ENCODE results near the gene ANXA8.
"Not testable (repeated sequence)": the region's sequence is repeated elsewhere in the genome, so short reads cannot be mapped to it uniquely, and the experiment has no call there.

The ANXA8 gene, protein sequence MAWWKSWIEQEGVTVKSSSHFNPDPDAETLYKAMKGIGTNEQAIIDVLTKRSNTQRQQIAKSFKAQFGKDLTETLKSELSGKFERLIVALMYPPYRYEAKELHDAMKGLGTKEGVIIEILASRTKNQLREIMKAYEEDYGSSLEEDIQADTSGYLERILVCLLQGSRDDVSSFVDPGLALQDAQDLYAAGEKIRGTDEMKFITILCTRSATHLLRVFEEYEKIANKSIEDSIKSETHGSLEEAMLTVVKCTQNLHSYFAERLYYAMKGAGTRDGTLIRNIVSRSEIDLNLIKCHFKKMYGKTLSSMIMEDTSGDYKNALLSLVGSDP

DNA sequence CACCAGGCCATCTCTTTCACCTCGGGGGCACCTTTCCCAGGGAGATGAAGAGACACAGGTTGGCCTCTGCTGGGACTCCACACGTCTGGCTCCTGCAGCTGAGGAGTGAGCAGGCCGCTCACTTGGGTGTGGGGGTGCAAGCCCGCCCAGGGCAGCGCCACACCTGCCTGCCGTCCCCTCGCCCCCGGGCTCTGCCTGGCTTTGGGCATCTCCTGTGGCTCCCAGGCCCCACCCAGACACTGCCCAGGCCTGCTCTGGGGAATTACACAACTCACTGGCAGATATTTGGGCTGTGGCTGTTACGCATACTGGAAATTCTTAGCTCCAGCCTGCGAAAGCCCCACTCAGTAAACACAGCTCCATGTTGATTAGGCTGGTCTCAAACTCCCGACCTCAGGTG, at the start of gene ANXA8:
Gene ANXA8 (minus strand): TSS at position 193 of the 400 bp plus-strand sequence. CDS start 182 bp downstream, at position 11.
- not testable (repeated sequence) for FAIRE-seq

DNA sequence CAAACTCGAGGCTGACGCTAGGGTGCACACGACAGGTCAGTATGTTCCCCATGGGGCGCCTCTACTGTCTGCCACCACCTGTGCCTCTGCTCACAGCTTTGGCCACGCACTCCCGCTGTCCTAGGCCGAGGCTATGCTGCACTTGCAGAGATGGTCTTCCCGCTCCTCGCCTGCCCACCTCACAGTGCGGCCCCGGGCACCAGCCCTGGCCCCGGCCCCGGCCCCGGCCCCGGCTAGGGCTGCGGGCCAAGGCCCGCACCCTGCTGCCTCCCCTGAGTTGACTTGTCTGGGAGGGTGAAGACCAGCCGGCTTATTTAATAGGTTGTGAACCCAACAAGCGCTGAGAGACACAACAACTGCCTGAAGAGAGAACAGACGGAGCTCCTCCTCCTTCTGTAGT, 39.6 kb upstream of the ANXA8 start, which contains the start of gene AGAP9:
Gene AGAP9 (minus strand): TSS at position 164 of the 400 bp plus-strand sequence. CDS start 112 bp downstream, at position 52.
- FAIRE-seq: not testable (repeated sequence)

DNA sequence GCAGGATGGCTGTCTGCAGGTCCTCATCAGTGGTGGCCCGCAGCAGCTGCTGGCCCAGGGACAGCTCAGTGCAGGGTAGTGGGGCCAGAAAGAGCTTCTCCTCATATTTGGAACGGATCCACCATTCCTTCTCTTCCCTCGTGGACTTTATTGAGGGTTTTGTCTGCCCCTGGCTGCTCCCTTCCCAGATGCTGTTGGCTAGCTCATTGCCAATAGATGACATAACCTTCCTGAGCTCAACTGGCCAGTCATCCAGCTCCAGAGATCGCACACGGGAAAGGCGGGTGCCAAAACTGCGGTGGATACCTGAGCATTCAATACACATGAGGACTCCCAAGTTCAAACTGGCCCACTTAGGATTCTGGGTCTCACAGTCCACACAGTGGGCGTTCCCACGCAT, 18.4 kb upstream of the ANXA8 start:
- not testable (repeated sequence) for FAIRE-seq

DNA sequence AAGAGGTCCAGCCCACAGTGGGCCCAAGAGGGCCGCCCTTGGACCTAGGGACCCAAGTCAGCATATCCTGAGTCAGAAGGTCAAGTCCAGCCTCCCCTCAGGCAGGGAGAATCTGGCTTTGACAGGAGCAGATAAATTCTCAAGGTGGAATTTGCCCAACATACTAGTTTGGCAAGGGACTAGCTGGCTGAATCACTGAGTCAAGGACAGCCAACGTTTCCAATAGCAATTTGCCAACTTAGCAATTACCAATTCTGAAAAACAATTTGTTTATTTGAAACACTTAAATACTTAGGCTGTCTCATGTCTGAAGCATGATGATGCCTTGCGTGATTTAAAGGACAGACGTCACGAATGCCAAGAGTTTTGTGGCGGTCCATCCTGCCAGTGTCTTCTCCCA, 10.3 kb upstream of the ANXA8 start:
- not testable (repeated sequence) for FAIRE-seq

DNA sequence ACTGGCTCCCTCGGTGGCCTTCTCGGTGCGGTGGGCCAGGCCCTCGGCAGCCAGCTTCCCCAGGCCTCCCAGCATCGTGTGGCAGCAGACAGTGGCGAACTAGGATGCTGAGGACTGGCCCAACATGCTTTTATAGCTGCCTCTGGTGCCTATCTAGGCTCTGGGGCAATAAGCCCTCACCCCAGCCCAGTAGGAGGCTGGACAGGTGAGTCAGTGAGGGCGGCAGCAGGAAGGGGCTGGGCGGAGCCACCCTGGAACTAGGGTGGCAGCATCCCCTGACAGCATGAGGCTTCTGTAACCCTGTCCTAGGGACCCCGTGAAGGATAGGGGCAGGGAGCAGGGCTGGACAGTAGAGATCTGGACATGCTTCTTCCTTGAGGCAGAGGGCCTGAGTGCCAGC, 7.7 kb upstream of the ANXA8 start, which contains the start of gene FAM25G:
Gene FAM25G (minus strand): TSS at position 101 of the 400 bp plus-strand sequence. CDS start 26 bp downstream, at position 75.
- FAIRE-seq: not testable (repeated sequence)

DNA sequence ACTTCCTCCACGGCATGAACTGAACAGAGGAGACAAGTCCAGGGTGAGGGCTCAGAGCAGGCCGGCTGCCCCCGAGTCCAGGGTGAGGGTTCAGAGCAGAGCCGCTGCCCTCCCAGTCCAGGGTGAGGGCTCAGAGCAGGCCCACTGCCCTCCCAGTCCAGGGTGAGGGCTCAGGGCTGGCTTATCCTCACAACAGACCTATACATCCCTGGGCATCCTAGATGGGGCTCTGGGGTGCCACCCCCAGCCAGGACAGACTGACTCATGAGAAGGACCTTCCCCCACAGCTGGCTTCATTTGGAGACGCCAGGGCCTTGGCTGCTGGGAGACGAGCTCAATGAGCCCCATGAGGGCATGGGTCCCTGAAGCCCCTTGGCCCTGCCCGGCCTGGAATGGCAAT, 5.7 kb upstream of the ANXA8 start:
- not testable (repeated sequence) for FAIRE-seq

DNA sequence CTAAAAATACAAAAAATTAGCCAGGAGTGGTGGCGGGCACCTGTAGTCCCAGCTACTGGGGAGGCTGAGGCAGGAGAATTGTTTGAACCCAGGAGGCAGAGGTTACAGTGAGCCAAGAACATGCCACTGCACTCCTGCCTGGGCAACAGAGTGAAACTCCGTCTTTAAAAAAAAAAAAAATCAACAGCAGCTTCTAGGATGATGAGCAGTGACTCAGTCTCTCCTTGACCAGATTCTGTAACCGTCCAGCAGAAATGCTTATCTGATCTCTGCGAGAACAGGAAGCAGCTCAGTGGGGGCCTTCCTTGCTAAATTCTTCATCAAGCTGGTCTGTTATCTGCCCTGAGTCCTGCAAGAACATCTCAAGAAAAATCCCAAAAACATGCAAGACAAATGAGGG, 2.0 kb upstream of the ANXA8 start:
- not testable (repeated sequence) for FAIRE-seq

DNA sequence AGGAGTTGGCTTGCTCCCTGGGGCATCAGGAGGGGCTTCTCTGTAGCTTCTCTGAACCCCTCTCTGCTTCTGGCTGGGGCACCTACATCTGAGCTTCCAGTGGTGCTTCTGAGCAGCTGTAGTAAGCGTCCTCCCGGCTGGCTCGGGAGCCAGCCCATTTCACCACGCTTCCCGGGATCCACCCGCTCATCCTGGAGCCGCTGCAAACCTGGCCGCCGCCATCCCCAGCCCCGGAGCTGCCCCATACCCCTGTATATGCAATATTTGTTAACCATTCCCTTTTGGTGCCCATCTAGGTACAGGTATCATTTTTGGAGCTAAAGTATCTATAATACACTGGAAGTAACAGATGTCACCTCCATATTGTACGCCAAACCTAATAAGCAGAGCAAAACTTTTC, 871 bp upstream of the ANXA8 start:
- FAIRE-seq: not testable (repeated sequence)

DNA sequence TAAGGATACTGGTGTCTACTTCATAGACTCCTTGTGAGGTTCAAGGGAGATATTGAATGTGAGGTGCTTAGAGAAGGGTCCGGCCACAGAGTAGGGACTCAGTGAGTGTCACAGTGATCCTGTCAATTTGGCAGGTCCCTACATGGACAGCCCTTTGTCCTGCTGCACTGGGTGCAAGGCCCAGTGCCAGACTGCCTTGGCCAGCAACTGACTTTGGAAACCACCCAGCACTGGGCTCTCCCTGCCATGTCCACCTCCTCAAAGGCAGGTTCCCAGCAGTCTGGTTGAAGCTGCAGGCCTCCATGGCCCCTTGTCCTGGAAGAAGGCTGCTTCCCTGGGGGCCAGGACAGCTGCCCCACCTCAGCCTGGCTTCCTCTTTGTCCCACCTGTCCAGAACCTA, 1.5 kb downstream of the ANXA8 start:
- FAIRE-seq: not testable (repeated sequence)

DNA sequence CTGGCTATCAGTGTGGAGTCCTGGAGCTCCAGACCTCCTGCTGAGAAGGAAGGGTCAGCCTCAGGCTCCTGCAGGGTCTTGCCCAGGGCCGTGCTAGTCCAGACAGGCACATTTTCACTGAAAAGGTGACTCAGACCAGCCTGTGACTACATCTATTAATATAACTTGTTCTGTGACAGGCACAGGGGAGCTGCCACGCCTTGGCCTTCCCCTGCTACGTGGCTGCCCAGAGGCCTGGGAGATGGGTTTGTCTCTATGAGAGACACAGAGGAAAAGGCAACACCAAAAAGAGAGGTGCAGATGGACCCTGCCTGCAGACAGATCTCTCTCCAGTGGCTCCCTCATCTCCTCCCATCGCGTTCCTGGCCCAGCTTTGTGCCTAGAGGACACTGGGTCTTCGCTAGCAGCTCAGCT, 2.1 kb downstream of the ANXA8 start:
- not testable (repeated sequence) for FAIRE-seq

DNA sequence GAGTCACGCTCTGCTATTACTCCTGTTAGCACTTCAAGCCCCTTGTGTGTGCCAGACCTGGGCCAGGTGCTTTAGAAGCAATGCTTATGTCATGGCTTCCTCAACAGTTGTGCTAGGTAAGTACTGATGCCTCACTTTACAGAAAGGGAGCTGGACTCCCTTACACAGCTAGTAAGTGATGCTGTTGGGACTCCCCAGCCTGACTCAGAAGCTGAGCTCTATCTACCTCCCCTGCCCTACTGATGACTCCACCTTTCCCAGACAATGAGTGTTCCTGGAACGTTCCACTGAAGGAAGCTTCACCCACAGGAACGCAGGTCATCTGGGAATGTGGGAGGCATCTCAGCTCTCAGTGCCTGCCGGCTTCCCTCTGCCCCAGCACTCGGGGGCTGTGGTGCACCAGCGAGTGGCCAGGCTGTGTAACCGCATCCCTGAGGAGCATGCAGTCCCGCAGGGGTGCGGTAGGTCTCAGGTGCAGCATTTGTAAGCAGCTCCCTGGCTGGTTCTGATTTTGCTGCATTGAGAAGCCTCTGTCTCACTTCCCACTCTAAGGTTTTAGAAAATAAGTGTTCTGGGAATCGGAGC, 2.6 kb downstream of the ANXA8 start:
- not testable (repeated sequence) for FAIRE-seq

DNA sequence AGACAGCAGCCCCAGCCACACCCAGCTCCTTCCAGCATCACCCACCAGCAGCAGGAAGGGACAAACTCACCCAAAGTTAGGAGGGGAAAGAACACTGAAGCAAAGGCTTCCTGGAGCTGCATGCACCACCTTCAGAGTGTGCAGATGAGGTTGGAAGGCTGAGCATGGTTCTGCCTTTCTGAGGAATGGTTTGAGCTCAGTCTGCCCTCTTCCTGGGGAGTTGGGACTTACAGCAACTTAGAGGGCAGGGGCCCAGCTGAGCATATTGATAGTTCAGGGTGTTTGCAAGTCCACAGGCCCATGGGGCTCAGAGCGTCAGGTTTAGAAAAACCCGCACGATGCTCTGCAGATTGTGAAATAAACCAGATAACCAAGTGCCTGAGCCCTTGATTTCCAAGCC, 3.8 kb downstream of the ANXA8 start:
- not testable (repeated sequence) for FAIRE-seq

DNA sequence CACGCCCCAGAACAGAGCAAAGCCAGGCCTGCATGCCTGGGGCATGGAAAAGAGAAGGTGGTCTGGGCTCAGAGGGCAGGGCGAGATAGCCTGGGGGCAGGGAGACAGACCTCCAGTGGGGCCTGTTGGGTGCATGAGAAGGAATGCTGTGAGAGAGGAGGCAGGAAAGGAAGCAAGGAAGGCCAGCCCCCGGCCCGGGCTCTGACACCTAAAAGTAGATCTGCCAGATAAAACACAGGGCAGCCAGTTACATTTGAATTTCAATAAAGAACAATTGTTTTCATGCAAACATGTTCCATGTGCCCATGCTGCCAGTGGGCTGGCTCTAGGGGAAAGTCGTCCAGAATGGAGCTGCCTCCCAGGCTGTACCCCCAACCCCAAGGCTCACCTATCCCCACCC, 5.8 kb downstream of the ANXA8 start:
- not testable (repeated sequence) for FAIRE-seq

DNA sequence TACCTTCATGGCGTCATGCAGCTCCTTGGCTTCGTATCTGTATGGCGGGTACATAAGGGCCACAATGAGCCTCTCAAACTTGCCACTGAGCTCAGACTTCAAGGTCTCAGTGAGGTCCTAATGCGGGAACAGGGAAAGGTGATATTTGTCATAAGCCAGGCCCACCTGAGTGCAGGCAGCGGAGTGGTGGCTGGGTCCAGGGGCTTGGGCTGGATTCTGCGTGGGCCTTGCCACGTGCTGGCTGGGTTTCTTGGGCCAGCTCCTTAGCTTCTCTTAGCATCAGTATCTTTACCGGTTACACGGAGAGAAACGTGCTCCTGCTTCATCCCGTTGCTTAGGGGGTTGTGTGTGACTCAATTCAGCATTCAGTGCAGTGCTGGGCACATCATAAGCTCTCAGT, 6.8 kb downstream of the ANXA8 start:
- not testable (repeated sequence) for FAIRE-seq

DNA sequence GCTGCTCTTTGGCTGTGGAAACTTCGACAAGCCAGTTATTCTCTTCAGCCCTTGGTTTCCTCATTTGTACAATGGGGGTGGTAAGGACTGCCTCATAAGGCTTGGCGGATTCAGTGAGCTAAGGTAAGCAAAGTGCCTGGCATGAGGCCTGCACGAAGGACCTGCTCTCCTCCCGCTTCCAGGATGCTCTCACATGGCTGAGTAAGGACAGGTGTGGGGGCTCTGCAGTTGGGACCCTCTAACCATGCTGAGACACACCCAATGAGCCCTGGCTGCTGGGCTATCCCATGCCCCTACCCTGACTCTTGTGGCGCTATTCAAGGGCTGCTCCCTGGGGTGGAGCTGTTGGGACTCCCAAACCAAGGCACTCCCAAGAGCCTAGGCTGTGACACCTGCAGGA, 8.8 kb downstream of the ANXA8 start:
- not testable (repeated sequence) for FAIRE-seq

DNA sequence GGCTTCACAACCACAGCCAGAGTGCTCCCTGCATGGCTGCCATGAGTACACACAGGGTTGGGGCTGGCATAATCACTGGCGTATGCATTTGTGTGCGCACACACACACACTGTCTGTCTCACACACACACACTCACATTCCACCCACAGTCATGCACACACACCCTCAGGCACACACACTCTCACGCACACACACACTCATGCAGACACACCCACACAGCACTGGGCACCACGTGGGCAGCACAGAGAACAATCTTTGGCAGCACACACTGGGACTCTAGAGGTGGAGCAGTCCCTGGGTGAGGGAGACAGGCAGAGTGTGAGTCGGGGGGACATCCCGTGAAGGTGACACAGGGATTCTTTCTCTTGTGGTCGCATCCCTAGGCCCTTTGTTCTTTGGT, 10.4 kb downstream of the ANXA8 start:
- FAIRE-seq: not testable (repeated sequence)

DNA sequence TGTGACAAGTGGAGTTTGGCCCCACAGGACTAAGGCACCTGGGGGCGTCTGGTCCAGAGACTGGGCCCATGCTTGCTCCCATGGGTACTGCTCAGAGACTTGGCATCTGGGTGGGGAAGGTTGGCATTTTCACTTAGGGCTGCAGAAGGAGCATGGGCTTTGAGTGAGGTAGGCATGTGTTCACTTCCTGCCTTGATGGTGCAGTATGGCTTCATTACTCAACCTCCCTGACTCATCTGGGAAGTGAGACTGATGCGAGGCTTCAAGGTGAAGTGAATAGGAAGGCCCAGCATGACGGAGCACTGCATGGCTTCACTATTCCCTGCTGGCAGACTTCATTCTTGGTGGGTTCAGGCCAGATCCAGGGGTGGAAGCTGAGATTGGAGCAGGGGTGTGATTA, 11.3 kb downstream of the ANXA8 start:
- FAIRE-seq: not testable (repeated sequence)

DNA sequence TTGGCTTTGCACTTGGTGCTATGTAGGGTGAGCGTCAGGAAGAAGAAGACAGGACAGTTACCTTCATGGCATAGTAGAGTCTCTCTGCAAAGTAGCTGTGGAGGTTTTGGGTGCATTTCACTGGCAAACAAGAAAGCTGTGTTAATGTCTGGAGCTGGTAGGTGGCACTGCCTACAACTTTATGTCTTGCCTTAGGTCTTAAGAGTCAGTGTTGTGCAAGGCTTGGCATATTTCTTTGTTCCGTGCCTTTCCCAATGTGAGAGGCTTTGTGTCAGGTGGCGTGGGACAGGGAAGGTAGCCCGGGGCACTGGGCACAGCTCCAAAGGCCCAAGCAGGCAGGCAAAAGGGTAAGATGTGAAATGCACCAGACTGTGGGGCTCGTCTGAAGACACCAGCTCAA, 11.8 kb downstream of the ANXA8 start:
- FAIRE-seq: not testable (repeated sequence)

DNA sequence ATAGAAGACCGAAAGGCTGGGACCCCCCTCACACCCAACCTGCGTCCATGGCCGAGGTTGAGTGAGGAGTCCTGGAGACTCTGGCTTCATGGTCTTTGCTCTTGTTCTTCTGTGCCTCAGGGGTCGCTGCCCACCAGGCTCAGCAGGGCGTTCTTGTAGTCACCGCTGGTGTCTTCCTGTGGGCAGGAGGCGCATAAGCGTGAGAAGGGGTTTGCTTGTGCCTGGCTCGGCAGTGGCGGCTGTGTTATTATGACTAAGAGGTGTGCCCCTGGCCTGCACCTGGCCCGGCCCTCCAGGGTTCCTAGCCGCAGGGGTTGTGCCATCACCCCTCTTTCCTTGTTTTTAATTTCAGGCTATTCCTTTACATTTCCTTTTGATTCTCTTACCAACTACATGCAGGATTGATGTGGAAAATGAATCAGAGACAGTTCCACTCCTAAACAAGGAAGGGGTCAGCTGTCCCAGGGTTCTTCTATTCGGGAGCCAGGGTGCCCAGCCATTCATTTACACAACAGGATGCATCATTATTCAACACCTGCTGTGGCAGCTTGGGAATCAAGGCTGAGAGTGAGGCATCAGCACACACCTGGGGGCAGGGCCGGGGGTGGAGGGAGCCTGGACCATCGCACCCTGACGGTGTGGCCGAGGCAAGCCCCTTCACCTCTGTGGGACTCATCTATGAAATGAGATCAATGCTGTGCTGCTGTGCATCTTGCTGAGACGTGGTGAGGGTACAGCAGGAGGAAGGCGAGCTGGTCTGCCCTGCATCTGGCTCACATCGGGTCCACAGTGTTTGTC, 15.0 kb downstream of the ANXA8 start:
- not testable (repeated sequence) for FAIRE-seq

DNA sequence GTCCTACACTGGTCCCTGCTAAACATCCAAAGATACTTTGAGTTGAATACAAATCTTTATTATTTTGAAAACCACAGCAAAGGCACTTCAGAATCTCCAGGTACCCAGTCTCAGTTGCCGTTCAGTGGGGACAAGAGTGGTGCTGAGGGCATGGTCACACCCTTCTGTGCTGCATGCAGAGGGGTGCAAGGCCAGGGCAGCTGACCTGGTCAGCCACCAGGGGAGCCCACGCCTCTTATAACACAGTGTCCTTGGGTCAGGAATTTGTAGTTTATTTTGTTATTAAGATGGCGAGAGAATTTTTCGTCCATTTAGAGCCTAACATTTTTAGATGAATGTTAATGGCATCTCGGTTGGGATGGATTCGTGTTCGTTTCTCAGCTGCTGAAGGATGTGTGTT, 16.0 kb downstream of the ANXA8 start:
- not testable (repeated sequence) for FAIRE-seq

DNA sequence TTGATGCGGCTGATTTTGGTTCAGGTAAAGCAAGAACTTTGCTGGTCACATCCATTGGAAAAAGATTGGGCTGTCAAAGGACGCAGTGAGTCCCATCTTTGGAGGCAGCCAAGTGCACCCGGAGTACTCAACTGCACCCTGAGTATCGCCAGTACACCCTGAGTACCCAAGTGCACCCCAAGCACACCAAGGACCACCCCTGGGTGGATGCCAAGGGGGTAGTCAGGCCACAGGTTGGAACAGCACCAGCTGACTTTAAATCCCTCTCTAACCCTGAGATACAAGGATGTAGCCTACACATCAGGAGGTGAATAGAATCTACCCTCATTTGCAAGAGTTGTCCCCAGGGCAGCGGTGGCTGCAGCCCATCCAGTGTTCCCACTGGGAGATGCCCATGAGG, 16.5 kb downstream of the ANXA8 start:
- not testable (repeated sequence) for FAIRE-seq

DNA sequence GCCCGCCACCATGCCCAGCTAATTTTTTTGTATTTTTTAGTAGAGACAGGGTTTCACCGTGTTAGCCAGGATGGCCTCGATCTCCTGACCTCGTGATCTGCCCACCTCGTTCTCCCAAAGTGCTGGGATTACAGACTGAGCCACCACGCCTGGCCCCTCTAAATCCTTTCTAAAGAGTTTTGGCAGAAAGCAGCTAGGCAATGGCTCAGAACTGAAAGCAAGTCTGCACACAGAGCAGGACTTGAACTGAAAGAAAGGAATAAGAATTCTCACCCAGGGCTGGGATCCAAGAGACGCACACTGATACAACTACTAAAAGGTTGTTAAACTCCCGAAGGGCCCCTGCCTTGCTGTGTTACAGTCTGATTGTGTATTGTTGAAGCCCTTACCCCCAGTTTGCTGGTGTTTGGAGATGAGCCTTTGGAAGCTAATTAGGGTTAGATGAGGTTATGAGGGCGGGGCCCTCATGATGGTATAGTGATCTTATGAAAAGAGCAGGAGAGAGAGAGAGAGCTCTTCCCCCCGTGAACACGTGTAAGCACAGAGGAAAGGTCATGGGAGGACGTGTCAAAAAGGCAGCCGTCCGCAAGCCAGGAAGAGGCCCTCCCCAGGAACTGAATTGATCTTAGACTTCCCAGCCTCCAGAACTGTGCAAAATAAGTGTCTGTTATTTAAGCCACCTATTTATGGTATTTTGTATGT, 18.5 kb downstream of the ANXA8 start:
- FAIRE-seq: not testable (repeated sequence)
